ENCODE results near the gene CCT6B.

DNA sequence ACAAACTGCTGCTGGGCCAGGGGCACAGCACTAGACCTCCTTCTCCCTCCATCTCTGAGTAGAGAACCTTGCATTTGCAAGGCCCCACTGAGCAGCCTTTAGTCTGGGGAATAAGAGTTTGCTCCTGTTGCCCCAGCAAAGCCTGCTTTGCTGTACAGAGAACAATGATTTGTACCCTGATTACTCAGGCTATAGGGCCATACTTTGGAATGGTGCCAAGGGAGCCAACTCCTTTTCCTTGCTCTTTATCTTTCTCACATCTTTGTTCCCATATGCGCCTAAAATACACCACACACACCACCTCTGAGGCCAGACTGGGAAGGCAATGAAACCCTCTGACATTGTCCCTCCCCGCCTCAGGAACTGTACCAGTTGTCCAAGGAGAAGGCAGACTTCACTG, 40.3 kb upstream of the CCT6B start:
- TF ChIP-seq, protein P1, sequence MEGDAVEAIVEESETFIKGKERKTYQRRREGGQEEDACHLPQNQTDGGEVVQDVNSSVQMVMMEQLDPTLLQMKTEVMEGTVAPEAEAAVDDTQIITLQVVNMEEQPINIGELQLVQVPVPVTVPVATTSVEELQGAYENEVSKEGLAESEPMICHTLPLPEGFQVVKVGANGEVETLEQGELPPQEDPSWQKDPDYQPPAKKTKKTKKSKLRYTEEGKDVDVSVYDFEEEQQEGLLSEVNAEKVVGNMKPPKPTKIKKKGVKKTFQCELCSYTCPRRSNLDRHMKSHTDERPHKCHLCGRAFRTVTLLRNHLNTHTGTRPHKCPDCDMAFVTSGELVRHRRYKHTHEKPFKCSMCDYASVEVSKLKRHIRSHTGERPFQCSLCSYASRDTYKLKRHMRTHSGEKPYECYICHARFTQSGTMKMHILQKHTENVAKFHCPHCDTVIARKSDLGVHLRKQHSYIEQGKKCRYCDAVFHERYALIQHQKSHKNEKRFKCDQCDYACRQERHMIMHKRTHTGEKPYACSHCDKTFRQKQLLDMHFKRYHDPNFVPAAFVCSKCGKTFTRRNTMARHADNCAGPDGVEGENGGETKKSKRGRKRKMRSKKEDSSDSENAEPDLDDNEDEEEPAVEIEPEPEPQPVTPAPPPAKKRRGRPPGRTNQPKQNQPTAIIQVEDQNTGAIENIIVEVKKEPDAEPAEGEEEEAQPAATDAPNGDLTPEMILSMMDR (conservative IDR thresholded peaks at IDR 0.05; ENCODE audit: low read depth, low read length) = no peak
- TF ChIP-seq MXI1 (IDR thresholded peaks at IDR 0.05; ENCODE audit: borderline replicate concordance, low read depth, low read length) (no peak), FOS (IDR thresholded peaks at IDR 0.05; ENCODE audit: low read depth, low read length) (no peak), RAD21 (IDR thresholded peaks at IDR 0.05; ENCODE audit: low read length) (no peak), NFE2L2 (IDR thresholded peaks at IDR 0.05; ENCODE audit: low read depth, low read length) (no peak)
- TF ChIP-seq, protein P2, sequence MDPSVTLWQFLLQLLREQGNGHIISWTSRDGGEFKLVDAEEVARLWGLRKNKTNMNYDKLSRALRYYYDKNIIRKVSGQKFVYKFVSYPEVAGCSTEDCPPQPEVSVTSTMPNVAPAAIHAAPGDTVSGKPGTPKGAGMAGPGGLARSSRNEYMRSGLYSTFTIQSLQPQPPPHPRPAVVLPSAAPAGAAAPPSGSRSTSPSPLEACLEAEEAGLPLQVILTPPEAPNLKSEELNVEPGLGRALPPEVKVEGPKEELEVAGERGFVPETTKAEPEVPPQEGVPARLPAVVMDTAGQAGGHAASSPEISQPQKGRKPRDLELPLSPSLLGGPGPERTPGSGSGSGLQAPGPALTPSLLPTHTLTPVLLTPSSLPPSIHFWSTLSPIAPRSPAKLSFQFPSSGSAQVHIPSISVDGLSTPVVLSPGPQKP (IDR thresholded peaks at IDR 0.05; ENCODE audit: borderline replicate concordance, low read depth, low read length) = no peak
- TF ChIP-seq, protein P3, sequence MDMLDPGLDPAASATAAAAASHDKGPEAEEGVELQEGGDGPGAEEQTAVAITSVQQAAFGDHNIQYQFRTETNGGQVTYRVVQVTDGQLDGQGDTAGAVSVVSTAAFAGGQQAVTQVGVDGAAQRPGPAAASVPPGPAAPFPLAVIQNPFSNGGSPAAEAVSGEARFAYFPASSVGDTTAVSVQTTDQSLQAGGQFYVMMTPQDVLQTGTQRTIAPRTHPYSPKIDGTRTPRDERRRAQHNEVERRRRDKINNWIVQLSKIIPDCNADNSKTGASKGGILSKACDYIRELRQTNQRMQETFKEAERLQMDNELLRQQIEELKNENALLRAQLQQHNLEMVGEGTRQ (IDR thresholded peaks at IDR 0.05; ENCODE audit: low read depth, low read length) = no peak

Measured in IMR-90 (cell line).